ENCODE measurements around the gene TEX9. TPM values are rescaled to one million over a fixed set of nuclear protein-coding genes. Genes with fewer than 3 reads are reported as not detected.
A peak's percentile ranks its signal among the peaks of the same experiment; 100 is the strongest.

Gene TEX9
- total RNA-seq, 1 donor from 2014 or later, result 10.3 TPM

DNA sequence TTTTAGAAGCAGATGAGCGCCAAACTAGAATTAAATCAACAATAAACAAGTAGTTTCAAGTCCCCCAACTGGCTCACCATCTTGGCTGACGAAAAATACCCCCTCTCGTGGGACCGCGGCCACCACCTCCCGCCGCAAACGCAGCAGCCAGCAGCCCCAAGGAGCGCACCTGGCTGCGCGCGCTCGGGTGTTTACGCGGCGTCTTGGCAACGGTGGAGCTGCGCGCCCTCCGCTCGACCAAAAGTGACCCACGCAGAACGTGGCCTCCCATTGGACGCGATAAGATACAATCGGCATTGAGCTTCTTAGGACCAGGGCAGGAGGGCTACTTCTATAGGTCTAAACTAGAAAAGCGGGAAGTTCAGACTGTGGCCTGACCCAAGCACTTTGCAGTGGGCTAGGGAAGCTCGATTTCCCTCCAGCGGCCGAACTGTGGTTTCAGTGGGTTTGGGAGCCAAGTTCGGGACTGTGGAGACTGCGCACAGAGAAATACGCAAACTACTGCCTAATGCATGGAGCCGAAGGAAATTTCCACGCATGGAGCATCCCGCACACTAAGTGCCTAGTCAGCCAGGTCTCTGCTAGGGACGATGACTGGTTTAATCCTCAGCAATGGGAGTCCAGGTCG, 99.8 kb downstream of the TEX9 start, which contains the start of gene MNS1:
MNS1 (minus strand) TSS at position 245 of the 628 bp plus-strand sequence; CDS start at position 80, 165 bp downstream.
- H3K79me2 ChIP-seq (ENCODE audit: insufficient read depth, low read length), result no peaks in the 10 kb centered on the region
- Mint-ChIP-seq H3K9me3 (ENCODE audit: unreplicated experiment) (no peaks in the 10 kb centered on the region), H3K4me1 (ENCODE audit: low read depth, unreplicated experiment) (peaks cover 6% of the 10 kb centered on the region), H3K27ac (ENCODE audit: unreplicated experiment) (peak within 1 kb of the TSS; percentile 71), H3K4me3 (ENCODE audit: unreplicated experiment) (peak within 1 kb of the TSS; percentile 96), H3K36me3 (ENCODE audit: low read depth, unreplicated experiment) (no peaks in the 10 kb centered on the region), H3K27me3 (ENCODE audit: low read depth, unreplicated experiment) (no peaks in the 10 kb centered on the region)
- H3K27ac ChIP-seq (ENCODE audit: low read depth, low read length), result peak within 1 kb of the TSS; percentile 32
- H3K4me2 ChIP-seq (ENCODE audit: low read length), result peak within 1 kb of the TSS; percentile 95
- peak within 1 kb of the TSS; percentile 91 for H3K4me3 ChIP-seq (ENCODE audit: insufficient read depth, low read depth, low read length)
- H3K36me3 ChIP-seq (ENCODE audit: insufficient read depth, low read length), result no peaks in the 10 kb centered on the region
- DNase-seq (ENCODE audit: low read depth) (peak; percentile 95), FAIRE-seq (peak; percentile 93)
- no peaks in the 10 kb centered on the region for H4K20me1 ChIP-seq (ENCODE audit: insufficient read depth, low read length)
- H3K9ac ChIP-seq (ENCODE audit: low read length), result peak within 1 kb of the TSS; percentile 81
- TF ChIP-seq, protein P1, sequence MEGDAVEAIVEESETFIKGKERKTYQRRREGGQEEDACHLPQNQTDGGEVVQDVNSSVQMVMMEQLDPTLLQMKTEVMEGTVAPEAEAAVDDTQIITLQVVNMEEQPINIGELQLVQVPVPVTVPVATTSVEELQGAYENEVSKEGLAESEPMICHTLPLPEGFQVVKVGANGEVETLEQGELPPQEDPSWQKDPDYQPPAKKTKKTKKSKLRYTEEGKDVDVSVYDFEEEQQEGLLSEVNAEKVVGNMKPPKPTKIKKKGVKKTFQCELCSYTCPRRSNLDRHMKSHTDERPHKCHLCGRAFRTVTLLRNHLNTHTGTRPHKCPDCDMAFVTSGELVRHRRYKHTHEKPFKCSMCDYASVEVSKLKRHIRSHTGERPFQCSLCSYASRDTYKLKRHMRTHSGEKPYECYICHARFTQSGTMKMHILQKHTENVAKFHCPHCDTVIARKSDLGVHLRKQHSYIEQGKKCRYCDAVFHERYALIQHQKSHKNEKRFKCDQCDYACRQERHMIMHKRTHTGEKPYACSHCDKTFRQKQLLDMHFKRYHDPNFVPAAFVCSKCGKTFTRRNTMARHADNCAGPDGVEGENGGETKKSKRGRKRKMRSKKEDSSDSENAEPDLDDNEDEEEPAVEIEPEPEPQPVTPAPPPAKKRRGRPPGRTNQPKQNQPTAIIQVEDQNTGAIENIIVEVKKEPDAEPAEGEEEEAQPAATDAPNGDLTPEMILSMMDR (IDR thresholded peaks at IDR 0.05; ENCODE audit: insufficient read depth, low read depth, low read length), result no peak
- TF ChIP-seq EZH2 (IDR thresholded peaks at IDR 0.05; ENCODE audit: insufficient read depth, low read length), result no peak
- peaks cover 4% of the 10 kb centered on the region for H3K27me3 ChIP-seq (ENCODE audit: insufficient read depth, low read length)
- H3K4me1 ChIP-seq (ENCODE audit: insufficient read depth, low read length), result peaks cover 7% of the 10 kb centered on the region
- no peaks in the 10 kb centered on the region for H3K9me3 ChIP-seq (ENCODE audit: insufficient read depth, low read depth, low read length)
- peak within 1 kb of the TSS; percentile 85 for H2AFZ ChIP-seq (ENCODE audit: low read depth, low read length)

DNA sequence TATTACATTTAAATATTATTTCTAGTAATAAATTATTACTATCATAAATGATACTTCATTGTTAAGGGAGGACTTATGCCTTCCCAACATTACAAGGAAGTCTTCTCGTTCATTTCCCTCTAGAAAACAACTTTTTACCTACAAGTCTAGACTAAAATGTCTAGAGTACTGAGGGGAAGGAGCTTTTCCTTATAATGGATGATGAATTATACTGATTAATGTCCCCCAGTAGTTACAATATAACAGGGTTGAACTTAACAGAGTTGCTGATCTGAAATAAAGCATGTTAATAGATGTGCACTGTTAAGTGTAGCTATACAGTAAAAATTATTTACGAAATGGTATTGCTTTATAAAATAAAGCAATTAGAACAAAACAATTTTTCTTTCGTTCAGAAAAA, 102.4 kb downstream of the TEX9 start:
- H4K20me1 ChIP-seq (ENCODE audit: insufficient read depth, low read length), result no peaks in the 10 kb centered on the region
- H3K9ac ChIP-seq (ENCODE audit: low read length), result no peak overlapping the region
- peaks cover 7% of the 10 kb centered on the region for H3K4me1 ChIP-seq (ENCODE audit: insufficient read depth, low read length)
- Mint-ChIP-seq H3K36me3 (ENCODE audit: low read depth, unreplicated experiment) (no peaks in the 10 kb centered on the region), H3K27ac (ENCODE audit: unreplicated experiment) (no peak overlapping the region), H3K4me1 (ENCODE audit: low read depth, unreplicated experiment) (peaks cover 6% of the 10 kb centered on the region), H3K27me3 (ENCODE audit: low read depth, unreplicated experiment) (peaks cover 4% of the 10 kb centered on the region), H3K4me3 (ENCODE audit: unreplicated experiment) (no peak overlapping the region), H3K9me3 (ENCODE audit: unreplicated experiment) (no peaks in the 10 kb centered on the region)
- H3K36me3 ChIP-seq (ENCODE audit: insufficient read depth, low read length), result no peaks in the 10 kb centered on the region
- no peak overlapping the region for H3K27ac ChIP-seq (ENCODE audit: low read depth, low read length)
- DNase-seq (ENCODE audit: low read depth), result no peak
- no peak overlapping the region for H2AFZ ChIP-seq (ENCODE audit: low read depth, low read length)
- FAIRE-seq, result no peak
- peaks cover 14% of the 10 kb centered on the region for H3K27me3 ChIP-seq (ENCODE audit: insufficient read depth, low read length)
- H3K4me2 ChIP-seq (ENCODE audit: low read length), result no peak overlapping the region
- H3K4me3 ChIP-seq (ENCODE audit: insufficient read depth, low read depth, low read length), result no peak overlapping the region
- no peaks in the 10 kb centered on the region for H3K9me3 ChIP-seq (ENCODE audit: insufficient read depth, low read depth, low read length)
- H3K79me2 ChIP-seq (ENCODE audit: insufficient read depth, low read length), result no peaks in the 10 kb centered on the region
- TF ChIP-seq EZH2 (IDR thresholded peaks at IDR 0.05; ENCODE audit: insufficient read depth, low read length), result no peak
- TF ChIP-seq, protein P1 (IDR thresholded peaks at IDR 0.05; ENCODE audit: insufficient read depth, low read depth, low read length), result no peak

DNA sequence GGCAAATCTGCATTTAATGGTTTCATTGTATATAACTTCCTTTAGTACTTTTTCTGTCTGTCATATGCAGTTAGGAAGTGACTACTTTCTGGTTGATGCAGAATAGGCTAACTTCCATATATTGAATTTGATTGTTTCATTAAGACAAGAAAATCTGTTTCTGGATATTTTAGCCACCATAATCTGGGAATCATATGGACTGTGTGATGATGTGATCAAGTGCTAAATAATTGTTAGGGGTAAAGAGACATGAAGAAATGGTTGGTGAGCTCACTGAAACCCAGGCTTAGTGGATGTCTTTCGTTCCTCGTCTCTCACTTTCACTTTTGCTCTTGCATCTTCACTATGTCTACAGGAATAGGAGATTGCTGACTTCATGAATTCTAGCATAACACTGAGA, 103.2 kb downstream of the TEX9 start:
- H3K4me2 ChIP-seq (ENCODE audit: low read length), result no peak overlapping the region
- peaks cover 6% of the 10 kb centered on the region for H3K4me1 Mint-ChIP-seq (ENCODE audit: low read depth, unreplicated experiment)
- no peak overlapping the region for H3K27ac Mint-ChIP-seq (ENCODE audit: unreplicated experiment)
- H3K4me3 Mint-ChIP-seq (ENCODE audit: unreplicated experiment), result no peak overlapping the region
- TF ChIP-seq EZH2 (IDR thresholded peaks at IDR 0.05; ENCODE audit: insufficient read depth, low read length), result no peak
- TF ChIP-seq, protein P1 (IDR thresholded peaks at IDR 0.05; ENCODE audit: insufficient read depth, low read depth, low read length), result no peak
- no peak overlapping the region for H3K4me3 ChIP-seq (ENCODE audit: insufficient read depth, low read depth, low read length)
- H2AFZ ChIP-seq (ENCODE audit: low read depth, low read length), result no peak overlapping the region
- H3K36me3 ChIP-seq (ENCODE audit: insufficient read depth, low read length), result no peaks in the 10 kb centered on the region
- peaks cover 7% of the 10 kb centered on the region for H3K4me1 ChIP-seq (ENCODE audit: insufficient read depth, low read length)
- DNase-seq (ENCODE audit: low read depth), result no peak
- no peaks in the 10 kb centered on the region for H4K20me1 ChIP-seq (ENCODE audit: insufficient read depth, low read length)
- FAIRE-seq, result no peak
- H3K9me3 ChIP-seq (ENCODE audit: insufficient read depth, low read depth, low read length), result no peaks in the 10 kb centered on the region
- peaks cover 4% of the 10 kb centered on the region for H3K27me3 Mint-ChIP-seq (ENCODE audit: low read depth, unreplicated experiment)
- no peaks in the 10 kb centered on the region for H3K36me3 Mint-ChIP-seq (ENCODE audit: low read depth, unreplicated experiment)
- H3K9me3 Mint-ChIP-seq (ENCODE audit: unreplicated experiment), result no peaks in the 10 kb centered on the region
- no peak overlapping the region for H3K9ac ChIP-seq (ENCODE audit: low read length)
- H3K27me3 ChIP-seq (ENCODE audit: insufficient read depth, low read length), result peaks cover 14% of the 10 kb centered on the region
- no peak overlapping the region for H3K27ac ChIP-seq (ENCODE audit: low read depth, low read length)
- no peaks in the 10 kb centered on the region for H3K79me2 ChIP-seq (ENCODE audit: insufficient read depth, low read length)

Data from astrocyte (in vitro differentiated cells and primary cell).